Measurements from ENCODE around the gene TFF1.

TFF1 gene

DNA sequence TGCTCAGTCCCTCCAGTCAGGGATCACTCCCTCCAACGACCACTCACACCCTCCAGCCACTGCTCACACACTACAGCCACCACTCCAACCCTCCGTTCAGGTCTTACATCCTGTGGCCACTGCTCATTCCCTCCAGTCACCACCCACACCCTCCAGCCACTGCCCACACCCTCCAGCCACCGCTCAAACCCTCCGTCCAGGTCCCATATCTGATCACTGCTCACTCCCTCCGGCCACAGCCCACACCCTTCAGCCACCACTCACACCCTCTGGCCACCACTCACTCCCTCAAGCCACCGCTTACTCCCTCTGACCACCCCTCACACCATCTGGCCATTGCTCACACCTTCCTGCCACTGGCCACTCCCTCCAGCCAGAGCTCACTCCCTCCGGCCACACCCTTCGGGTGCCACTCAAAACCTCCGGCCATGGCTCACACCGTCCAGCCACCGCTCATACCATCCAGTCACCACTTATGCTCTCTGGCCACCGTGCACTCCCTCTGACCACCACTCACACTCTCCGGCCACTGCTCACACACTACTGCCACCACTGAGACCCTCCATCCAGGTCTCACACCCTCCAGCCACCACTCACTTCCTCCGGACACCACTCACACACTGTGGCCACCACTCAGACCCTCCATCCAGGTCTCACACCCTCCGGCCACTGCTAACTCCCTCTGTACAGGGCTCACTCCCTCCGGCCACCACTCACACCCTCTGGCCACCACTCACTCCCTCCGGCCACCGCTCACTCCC is 4.7 kb upstream of the TFF1 start:
- no peaks in the 10 kb centered on the region for H3F3A ChIP-seq (ENCODE audit: low read depth)
- H3K79me2 ChIP-seq (ENCODE audit: insufficient read depth, low read length): no peaks in the 10 kb centered on the region
- H3K4me1 ChIP-seq (ENCODE audit: insufficient read depth, low read length, poor library complexity, severe bottlenecking): peaks cover 16% of the 10 kb centered on the region
- H3K36me3 ChIP-seq (ENCODE audit: insufficient read depth, low read length): no peaks in the 10 kb centered on the region
- no peaks in the 10 kb centered on the region for H4K20me1 ChIP-seq (ENCODE audit: insufficient read depth, low read length, poor library complexity, severe bottlenecking)
- no peaks in the 10 kb centered on the region for H3K27me3 ChIP-seq (ENCODE audit: insufficient read depth, low read length, poor library complexity, severe bottlenecking)
- no peak overlapping the region for H2AFZ ChIP-seq (ENCODE audit: low read length)
- H3K9me2 ChIP-seq (replicated peaks; ENCODE audit: low read depth, low read length): no peaks in the 10 kb centered on the region
- no peak for TF ChIP-seq EZH2phosphoT487 (IDR thresholded peaks at IDR 0.05; ENCODE audit: borderline replicate concordance)
- TF ChIP-seq, protein P1, sequence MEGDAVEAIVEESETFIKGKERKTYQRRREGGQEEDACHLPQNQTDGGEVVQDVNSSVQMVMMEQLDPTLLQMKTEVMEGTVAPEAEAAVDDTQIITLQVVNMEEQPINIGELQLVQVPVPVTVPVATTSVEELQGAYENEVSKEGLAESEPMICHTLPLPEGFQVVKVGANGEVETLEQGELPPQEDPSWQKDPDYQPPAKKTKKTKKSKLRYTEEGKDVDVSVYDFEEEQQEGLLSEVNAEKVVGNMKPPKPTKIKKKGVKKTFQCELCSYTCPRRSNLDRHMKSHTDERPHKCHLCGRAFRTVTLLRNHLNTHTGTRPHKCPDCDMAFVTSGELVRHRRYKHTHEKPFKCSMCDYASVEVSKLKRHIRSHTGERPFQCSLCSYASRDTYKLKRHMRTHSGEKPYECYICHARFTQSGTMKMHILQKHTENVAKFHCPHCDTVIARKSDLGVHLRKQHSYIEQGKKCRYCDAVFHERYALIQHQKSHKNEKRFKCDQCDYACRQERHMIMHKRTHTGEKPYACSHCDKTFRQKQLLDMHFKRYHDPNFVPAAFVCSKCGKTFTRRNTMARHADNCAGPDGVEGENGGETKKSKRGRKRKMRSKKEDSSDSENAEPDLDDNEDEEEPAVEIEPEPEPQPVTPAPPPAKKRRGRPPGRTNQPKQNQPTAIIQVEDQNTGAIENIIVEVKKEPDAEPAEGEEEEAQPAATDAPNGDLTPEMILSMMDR (conservative IDR thresholded peaks at IDR 0.05; ENCODE audit: low read length): no peak
- no peak overlapping the region for H3K4me2 ChIP-seq (ENCODE audit: low read depth, low read length, poor library complexity, severe bottlenecking)
- H3K9me3 ChIP-seq (ENCODE audit: insufficient read depth, low read depth, low read length): no peaks in the 10 kb centered on the region
- H3K4me3 ChIP-seq (ENCODE audit: low read length, poor library complexity, severe bottlenecking): no peak overlapping the region
- H3K9ac ChIP-seq (ENCODE audit: low read depth, low read length, poor library complexity, severe bottlenecking): no peak overlapping the region

DNA sequence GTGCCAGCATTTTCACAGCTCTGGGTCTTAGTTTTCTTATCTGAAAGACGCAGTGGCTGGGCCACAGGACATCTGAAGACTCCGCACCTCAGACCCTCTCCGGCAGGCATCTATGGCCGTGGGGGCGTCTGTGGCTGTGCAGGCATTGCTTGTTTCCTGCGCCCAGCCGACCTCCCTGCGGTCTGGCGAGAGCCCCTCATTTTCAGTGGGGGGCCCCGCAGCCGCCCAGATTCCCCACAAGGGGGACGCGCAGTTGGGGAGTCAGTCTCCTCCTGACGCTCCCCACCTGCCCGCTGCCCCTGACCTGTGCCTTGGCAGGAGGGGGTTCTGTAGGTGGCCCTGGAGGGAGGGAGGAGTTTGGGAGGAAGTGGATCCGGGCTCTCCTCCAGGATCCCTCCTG is 3.5 kb upstream of the TFF1 start:
- Histone ChIP-seq H3K36me3 (ENCODE audit: insufficient read depth, low read length) (no peaks in the 10 kb centered on the region), H2AFZ (ENCODE audit: low read length) (no peak overlapping the region), H3K9ac (ENCODE audit: low read depth, low read length, poor library complexity, severe bottlenecking) (no peak overlapping the region), H3K9me2 (replicated peaks; ENCODE audit: low read depth, low read length) (no peaks in the 10 kb centered on the region), H3K79me2 (ENCODE audit: insufficient read depth, low read length) (no peaks in the 10 kb centered on the region), H3K4me1 (ENCODE audit: insufficient read depth, low read length, poor library complexity, severe bottlenecking) (peaks cover 25% of the 10 kb centered on the region), H3K4me3 (ENCODE audit: low read length, poor library complexity, severe bottlenecking) (no peak overlapping the region), H3F3A (ENCODE audit: low read depth) (no peaks in the 10 kb centered on the region), H3K27me3 (ENCODE audit: insufficient read depth, low read length, poor library complexity, severe bottlenecking) (no peaks in the 10 kb centered on the region), H4K20me1 (ENCODE audit: insufficient read depth, low read length, poor library complexity, severe bottlenecking) (no peaks in the 10 kb centered on the region), H3K4me2 (ENCODE audit: low read depth, low read length, poor library complexity, severe bottlenecking) (no peak overlapping the region), H3K9me3 (ENCODE audit: insufficient read depth, low read depth, low read length) (no peaks in the 10 kb centered on the region)
- TF ChIP-seq, protein P1 (conservative IDR thresholded peaks at IDR 0.05; ENCODE audit: low read length): peak; percentile 28; the same call in 1 of the 2 replicates
- no peak for TF ChIP-seq EZH2phosphoT487 (IDR thresholded peaks at IDR 0.05; ENCODE audit: borderline replicate concordance)

DNA sequence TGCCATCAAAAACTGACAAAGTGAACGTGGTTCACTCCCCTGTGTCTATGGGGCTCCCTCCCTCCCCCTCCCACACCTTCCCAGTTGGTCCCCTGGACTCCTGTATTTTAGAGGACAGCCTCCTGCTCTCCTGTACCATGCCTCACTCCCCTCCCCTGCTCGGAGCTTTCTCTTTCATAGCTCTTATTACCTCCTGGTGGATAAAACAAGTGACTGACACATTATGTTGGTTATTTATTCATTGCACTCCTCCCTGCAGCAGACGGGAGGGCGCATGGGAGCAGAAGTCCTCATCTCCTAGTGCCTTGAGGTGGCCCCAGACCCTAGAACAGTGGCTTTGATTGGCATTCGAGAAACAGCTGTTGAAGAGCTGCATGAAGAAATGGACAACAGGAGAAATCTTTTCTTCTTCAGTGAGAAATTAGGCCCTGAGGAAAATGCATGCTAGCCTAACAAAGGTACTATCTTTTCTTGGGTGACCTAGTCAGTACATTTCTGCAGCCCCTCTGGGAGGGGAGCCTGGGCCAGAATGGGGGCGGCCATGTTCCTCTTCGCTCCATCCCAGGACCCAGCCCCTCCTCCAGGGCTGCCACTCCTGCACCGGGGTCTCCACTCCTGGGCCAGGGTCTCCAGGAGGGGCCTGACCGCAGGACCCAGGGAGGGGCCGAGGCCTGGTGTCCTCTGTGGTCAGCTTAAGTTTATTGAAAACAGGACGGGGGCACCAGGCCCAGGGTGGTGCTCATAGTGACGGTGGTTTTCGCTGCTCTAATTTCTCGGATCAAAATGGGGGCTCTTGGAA is 1.2 kb upstream of the TFF1 start:
- H3K9me3 ChIP-seq (ENCODE audit: insufficient read depth, low read depth, low read length): no peaks in the 10 kb centered on the region
- no peaks in the 10 kb centered on the region for H3K36me3 ChIP-seq (ENCODE audit: insufficient read depth, low read length)
- H3K79me2 ChIP-seq (ENCODE audit: insufficient read depth, low read length): no peaks in the 10 kb centered on the region
- no peaks in the 10 kb centered on the region for H3K27me3 ChIP-seq (ENCODE audit: insufficient read depth, low read length, poor library complexity, severe bottlenecking)
- H3K9ac ChIP-seq (ENCODE audit: low read depth, low read length, poor library complexity, severe bottlenecking): no peak overlapping the region
- no peak overlapping the region for H3K4me3 ChIP-seq (ENCODE audit: low read length, poor library complexity, severe bottlenecking)
- no peaks in the 10 kb centered on the region for H3F3A ChIP-seq (ENCODE audit: low read depth)
- TF ChIP-seq EZH2phosphoT487 (IDR thresholded peaks at IDR 0.05; ENCODE audit: borderline replicate concordance): no peak
- TF ChIP-seq, protein P1 (conservative IDR thresholded peaks at IDR 0.05; ENCODE audit: low read length): no peak; the same call in 1 of the 2 replicates
- H3K4me1 ChIP-seq (ENCODE audit: insufficient read depth, low read length, poor library complexity, severe bottlenecking): peaks cover 25% of the 10 kb centered on the region
- H3K4me2 ChIP-seq (ENCODE audit: low read depth, low read length, poor library complexity, severe bottlenecking): no peak overlapping the region
- no peaks in the 10 kb centered on the region for H3K9me2 ChIP-seq (replicated peaks; ENCODE audit: low read depth, low read length)
- no peaks in the 10 kb centered on the region for H4K20me1 ChIP-seq (ENCODE audit: insufficient read depth, low read length, poor library complexity, severe bottlenecking)
- no peak overlapping the region for H2AFZ ChIP-seq (ENCODE audit: low read length)

Measured in Loucy (cell line).